Measurements from ENCODE around the gene DHX8.
"Not testable (repeated sequence)": the region's sequence is repeated elsewhere in the genome, so short reads cannot be mapped to it uniquely, and the experiment has no call there.

The DHX8 gene

DNA sequence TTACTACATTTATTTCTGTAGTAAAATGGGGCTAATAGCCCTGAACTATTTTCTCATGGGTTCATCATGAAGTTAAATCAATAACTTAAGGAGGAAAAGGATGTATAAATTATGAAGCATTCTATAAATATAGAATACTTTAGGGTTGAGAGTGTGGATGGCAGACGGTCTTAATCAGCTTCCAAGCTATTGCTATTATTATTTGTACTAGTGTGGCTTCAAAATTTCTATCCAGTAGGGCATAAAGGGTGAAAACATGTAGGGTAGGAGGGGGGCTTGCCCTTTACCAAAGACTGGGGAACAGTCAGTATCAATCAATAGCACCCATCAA is 26.4 kb upstream of the DHX8 start:
- TF ChIP-seq MYC (IDR thresholded peaks at IDR 0.05; ENCODE audit: low read depth, low read length): no peak
- TF ChIP-seq, protein P1, sequence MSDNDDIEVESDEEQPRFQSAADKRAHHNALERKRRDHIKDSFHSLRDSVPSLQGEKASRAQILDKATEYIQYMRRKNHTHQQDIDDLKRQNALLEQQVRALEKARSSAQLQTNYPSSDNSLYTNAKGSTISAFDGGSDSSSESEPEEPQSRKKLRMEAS (IDR thresholded peaks at IDR 0.05; ENCODE audit: low read depth, low read length): no peak
- TF ChIP-seq, protein P2, sequence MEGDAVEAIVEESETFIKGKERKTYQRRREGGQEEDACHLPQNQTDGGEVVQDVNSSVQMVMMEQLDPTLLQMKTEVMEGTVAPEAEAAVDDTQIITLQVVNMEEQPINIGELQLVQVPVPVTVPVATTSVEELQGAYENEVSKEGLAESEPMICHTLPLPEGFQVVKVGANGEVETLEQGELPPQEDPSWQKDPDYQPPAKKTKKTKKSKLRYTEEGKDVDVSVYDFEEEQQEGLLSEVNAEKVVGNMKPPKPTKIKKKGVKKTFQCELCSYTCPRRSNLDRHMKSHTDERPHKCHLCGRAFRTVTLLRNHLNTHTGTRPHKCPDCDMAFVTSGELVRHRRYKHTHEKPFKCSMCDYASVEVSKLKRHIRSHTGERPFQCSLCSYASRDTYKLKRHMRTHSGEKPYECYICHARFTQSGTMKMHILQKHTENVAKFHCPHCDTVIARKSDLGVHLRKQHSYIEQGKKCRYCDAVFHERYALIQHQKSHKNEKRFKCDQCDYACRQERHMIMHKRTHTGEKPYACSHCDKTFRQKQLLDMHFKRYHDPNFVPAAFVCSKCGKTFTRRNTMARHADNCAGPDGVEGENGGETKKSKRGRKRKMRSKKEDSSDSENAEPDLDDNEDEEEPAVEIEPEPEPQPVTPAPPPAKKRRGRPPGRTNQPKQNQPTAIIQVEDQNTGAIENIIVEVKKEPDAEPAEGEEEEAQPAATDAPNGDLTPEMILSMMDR (IDR thresholded peaks at IDR 0.05; ENCODE audit: low read depth, low read length): no peak
- DNase-seq (ENCODE audit: low read depth): no peak
- no peak overlapping the region for H3K4me3 ChIP-seq (ENCODE audit: low read depth, low read length)

DNA sequence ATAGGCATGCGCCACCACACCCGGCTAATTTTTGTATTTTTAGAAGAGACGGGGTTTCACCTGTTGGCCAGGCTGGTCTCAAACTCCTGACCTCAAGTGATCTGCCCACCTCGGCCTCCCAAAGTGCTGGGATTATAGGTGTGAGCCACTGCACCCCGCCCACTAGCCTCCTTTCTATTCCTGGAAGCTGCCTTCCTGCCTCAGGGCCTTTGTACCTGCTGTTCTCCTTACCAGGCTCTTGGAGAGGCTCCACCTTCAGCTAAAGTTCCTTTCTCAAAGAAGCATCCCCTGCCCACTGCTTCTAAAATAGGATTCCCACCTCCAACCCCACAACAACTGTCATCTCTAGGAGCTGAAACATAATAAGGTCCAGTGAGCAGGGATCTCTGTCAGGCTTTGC is 23.9 kb upstream of the DHX8 start:
- DNase-seq (ENCODE audit: low read depth); H3K4me3 ChIP-seq (ENCODE audit: low read depth, low read length): not testable (repeated sequence)

DNA sequence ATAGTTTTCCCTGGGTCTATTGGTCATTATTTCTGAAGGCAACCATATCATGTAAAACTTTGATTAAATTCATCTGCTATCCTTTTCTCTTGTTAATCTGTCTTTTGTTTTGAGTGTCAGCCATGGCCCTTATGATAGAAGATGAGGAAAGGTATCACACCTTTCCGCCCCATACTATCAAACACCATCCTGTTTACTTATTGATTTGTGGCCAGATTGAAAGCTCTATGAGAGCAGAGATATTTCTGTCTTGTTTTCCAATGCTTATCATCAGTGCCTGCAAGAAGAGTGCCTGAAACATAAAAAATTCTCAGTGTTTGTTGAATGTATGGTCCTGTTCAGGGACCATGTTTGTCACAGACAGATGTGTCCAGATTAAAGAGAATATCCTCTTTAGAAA is 22.6 kb upstream of the DHX8 start:
- no peak for DNase-seq (ENCODE audit: low read depth)
- H3K4me3 ChIP-seq (ENCODE audit: low read depth, low read length): no peak overlapping the region
- TF ChIP-seq POLR2A (IDR thresholded peaks at IDR 0.05; ENCODE audit: extremely low read depth, insufficient read length): no peak
- TF ChIP-seq, protein P1 (IDR thresholded peaks at IDR 0.05; ENCODE audit: low read depth, low read length): no peak
- TF ChIP-seq MYC (IDR thresholded peaks at IDR 0.05; ENCODE audit: low read depth, low read length): no peak
- TF ChIP-seq, protein P2 (IDR thresholded peaks at IDR 0.05; ENCODE audit: low read depth, low read length): no peak

DNA sequence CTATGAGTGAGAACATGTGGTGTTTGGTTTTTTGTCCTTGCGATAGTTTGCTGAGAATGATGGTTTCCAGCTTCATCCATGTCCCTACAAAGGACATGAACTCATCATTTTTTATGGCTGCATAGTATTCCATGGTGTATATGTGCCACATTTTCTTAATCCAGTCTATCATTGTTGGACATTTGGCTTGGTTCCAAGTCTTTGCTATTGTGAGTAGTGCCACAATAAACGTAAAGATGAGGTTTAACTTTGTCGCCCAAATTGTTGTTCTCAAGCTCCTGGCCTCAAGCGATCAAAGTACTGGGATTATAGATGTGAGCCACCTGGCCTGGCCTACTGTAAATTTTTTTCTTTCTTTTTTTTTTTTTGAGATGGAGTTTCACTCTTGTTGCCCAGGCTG is 21.2 kb upstream of the DHX8 start:
- not testable (repeated sequence) for DNase-seq (ENCODE audit: low read depth); H3K4me3 ChIP-seq (ENCODE audit: low read depth, low read length)

DNA sequence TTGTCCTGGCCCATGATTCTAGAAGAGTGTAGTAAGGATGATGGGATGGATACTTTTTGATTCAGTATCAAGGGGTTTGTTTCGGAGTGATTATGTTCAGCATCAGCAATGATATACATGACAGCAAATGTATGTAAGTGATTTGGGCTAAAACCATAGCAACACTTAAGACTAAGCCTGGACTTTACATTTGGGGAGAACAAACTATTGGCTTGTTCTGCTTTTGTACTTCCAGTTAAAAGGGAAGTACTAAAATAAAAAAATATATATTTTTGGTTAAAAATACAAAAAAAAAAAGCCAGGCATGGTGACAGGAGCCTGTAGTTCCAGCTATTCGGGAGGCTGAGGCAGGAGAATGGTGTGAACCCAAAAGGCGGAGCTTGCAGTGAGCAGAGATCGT is 20.5 kb upstream of the DHX8 start:
- TF ChIP-seq, protein P1 (IDR thresholded peaks at IDR 0.05; ENCODE audit: low read depth, low read length): no peak
- TF ChIP-seq MYC (IDR thresholded peaks at IDR 0.05; ENCODE audit: low read depth, low read length) (no peak), POLR2A (IDR thresholded peaks at IDR 0.05; ENCODE audit: extremely low read depth, insufficient read length) (no peak)
- TF ChIP-seq, protein P2 (IDR thresholded peaks at IDR 0.05; ENCODE audit: low read depth, low read length): no peak

DNA sequence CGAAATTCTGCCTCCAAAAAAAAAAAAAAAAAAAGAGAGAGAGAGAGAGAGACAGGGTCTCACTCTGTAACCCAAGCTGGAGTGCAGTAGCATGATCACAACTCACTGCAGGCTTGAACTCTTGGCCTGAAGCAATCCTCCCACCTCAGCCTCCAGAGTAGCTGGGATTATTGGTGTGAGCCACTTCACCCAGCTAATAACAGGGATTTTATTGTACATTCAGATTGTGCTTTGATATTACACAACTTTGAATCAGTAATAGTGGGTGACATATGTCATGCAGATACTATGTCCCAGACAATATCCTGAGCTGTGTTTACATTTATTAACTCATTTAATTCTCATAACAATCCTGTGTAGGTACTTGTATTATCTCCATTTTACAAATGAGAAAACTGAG is 19.7 kb upstream of the DHX8 start:
- TF ChIP-seq, protein P2 (IDR thresholded peaks at IDR 0.05; ENCODE audit: low read depth, low read length): no peak
- TF ChIP-seq POLR2A (IDR thresholded peaks at IDR 0.05; ENCODE audit: extremely low read depth, insufficient read length) (no peak), MYC (IDR thresholded peaks at IDR 0.05; ENCODE audit: low read depth, low read length) (no peak)
- TF ChIP-seq, protein P1 (IDR thresholded peaks at IDR 0.05; ENCODE audit: low read depth, low read length): no peak
- no peak overlapping the region for H3K4me3 ChIP-seq (ENCODE audit: low read depth, low read length)
- no peak for DNase-seq (ENCODE audit: low read depth)

More for the DNA sequence above, 20.5 kb upstream of the DHX8 start:
- no peak overlapping the region for H3K4me3 ChIP-seq (ENCODE audit: low read depth, low read length)
- DNase-seq (ENCODE audit: low read depth): no peak

DNA sequence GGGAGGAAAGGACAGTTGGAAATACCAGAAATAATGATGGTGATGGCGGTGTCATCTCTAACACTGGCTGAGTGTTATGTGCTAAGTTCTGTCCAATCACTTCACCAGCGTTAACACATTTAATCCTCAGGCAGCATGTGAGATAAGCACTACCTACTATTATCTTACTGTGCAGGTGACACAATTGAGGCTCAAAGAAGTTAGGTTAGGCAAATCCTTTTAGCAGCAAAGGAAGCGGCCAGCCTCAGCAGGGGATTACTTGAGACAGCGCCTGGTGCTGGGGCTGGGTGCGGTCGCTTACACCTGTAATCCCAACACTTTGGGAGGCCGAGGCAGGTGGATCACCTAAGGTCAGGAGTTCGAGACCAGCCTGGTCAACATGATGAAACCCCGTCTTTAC is 18.7 kb upstream of the DHX8 start:
- no peak for DNase-seq (ENCODE audit: low read depth)
- no peak overlapping the region for H3K4me3 ChIP-seq (ENCODE audit: low read depth, low read length)
- TF ChIP-seq, protein P2 (IDR thresholded peaks at IDR 0.05; ENCODE audit: low read depth, low read length): no peak
- TF ChIP-seq MYC (IDR thresholded peaks at IDR 0.05; ENCODE audit: low read depth, low read length): no peak
- no peak for TF ChIP-seq POLR2A (IDR thresholded peaks at IDR 0.05; ENCODE audit: extremely low read depth, insufficient read length)
- TF ChIP-seq, protein P1 (IDR thresholded peaks at IDR 0.05; ENCODE audit: low read depth, low read length): no peak
